Epithelial cell of proximal tubule (primary cell): ENCODE data around the gene SRPK1. TPM values are rescaled to one million over a fixed set of nuclear protein-coding genes. Genes with fewer than 3 reads are reported as not detected.

ENCODE experiments used
- DNase-seq: peaks from one replicate; pipeline ENCODE4 v3.0.0-alpha.2; 2011; ENCODE audit warnings: low read depth
- H3K4me3 ChIP-seq: 2 replicates; pipeline ENCODE4 v1.5.1; 2011; ENCODE audit warnings: low read depth, mild to moderate bottlenecking, low read length
- CTCF ChIP-seq: conservative IDR thresholded peaks from 2 replicates; pipeline ENCODE4 v1.5.1; 2012; ENCODE audit warnings: low read depth, mild to moderate bottlenecking, low read length
- total RNA-seq: library from RNA; depleted of rRNA; stranded (reverse); fragments of >200 nt; gene quantifications from 2 replicates; pipeline ENCODE4 v1.2.3, GENCODE V29; 2015

SRPK1 gene
- total RNA-seq, 1 donor from 2014 or later = 103 TPM

- H3K4me3 ChIP-seq = no peak overlapping the region
- no peak for TF ChIP-seq CTCF
- DNase-seq = no peak
Measured at GRCh38 chr6:35824552-35825192, 96.2 kb downstream of the SRPK1 start.

GRCh38 chr6:35823601-35824000 is 97.3 kb downstream of the SRPK1 start:
- TF ChIP-seq CTCF = no peak
- no peak for DNase-seq
- H3K4me3 ChIP-seq = no peak overlapping the region

- no peak overlapping the region for H3K4me3 ChIP-seq
- DNase-seq = no peak
- TF ChIP-seq CTCF = no peak
Measured at GRCh38 chr6:35817515-35817914, 103.4 kb downstream of the SRPK1 start.

DNA sequence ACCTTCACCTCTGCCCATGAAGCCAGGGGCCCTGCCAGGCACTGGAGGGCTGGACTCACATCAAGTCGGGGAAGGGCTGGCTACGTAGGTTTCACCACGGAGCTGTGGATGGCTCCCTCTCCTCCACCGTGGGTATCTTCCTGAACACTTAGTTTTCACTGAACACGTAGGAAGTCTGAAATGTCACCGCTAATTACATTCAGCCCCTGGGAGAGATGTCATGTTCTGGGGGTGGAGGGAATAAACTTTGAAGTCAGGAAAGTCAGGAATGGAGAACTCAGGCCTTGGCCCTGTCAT is 109.3 kb downstream of the SRPK1 start:
- H3K4me3 ChIP-seq = peak overlapping the region; percentile 14
- no peak for DNase-seq
- TF ChIP-seq CTCF = no peak

DNA sequence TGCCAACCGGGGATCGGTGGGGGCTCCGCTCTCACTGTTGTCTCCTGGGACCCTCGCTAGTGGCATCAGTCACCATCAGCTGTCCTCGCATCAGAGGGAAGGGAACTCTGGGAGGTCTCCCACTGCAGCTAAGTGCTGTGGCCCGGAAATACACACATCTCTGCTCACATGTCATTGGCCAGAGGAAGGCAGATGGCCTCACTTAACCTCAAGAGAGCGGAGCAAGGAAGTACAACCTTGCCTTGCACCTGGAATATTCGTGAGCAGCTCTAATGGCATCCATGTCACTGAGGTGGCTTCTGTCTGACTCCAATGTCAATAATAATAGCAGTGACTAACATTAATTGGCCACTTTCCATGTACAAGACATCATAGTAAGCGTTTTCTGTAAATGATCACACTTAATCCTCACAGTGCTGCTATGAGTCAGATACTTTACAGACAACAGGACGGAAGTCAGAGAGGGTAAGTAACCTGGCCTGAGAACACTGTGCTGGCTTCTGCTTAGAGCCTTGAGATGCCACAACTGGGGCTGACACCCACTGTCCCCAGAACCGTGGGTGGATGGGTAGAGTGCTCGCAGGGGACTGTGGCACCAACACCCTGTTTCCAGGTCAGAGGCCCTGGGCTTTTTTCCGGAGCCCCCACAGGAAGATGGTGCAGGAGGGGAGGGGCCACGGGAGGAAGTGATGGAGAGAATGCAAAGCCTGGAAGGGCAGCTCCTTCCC is 109.8 kb downstream of the SRPK1 start:
- no peak for TF ChIP-seq CTCF
- H3K4me3 ChIP-seq = peak overlapping the region; percentile 14
- peak; percentile 86 for DNase-seq

DNA sequence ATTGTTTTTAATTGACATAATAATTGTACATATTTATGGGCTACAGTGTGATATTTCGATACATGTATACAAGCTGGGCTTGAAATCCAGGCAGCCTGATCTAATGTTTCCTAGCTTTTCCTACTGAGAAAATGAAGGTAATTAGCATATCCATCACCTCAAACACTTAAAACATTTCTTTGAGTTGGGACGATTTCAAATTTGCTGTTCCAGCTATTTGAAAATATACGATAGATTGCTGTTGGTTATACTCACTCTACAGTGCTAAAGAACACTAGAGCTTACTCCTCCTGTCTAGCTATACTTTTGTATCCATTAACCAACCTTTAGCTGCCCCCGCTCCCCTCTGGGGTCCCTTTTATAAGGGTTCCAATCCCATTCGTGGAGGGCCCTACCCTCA is 111.1 kb downstream of the SRPK1 start:
- no peak for TF ChIP-seq CTCF
- no peak for DNase-seq
- no peak overlapping the region for H3K4me3 ChIP-seq

DNA sequence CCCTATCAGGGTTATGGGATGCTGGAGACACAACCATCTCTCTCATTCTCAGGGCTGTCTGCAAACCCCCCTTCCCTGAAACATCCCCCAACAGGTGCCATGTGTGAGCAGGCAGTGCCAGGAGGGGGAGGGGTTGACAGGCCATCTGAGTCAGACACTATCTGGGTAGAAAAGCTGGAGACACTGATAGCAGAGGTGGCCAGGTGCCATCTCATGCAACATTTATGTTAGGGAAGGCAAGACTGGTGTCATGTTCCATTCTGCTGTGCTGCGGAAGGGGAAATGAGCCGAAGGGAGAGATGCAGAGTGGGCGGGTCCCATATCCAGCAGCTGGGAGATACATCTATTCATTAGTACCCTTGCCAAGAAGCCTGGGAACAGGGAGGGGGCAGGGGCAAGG is 112.2 kb downstream of the SRPK1 start:
- no peak for DNase-seq
- TF ChIP-seq CTCF = no peak
- no peak overlapping the region for H3K4me3 ChIP-seq
